ENCODE measurements around the gene ADAMTS18.

GRCh38 chr16:77385481-77385880 is 49.4 kb downstream of the ADAMTS18 start:
- TF ChIP-seq MEF2A (IDR thresholded peaks at IDR 0.05; ENCODE audit: borderline replicate concordance, low read depth) (no peak), EP300 (IDR thresholded peaks at IDR 0.05; ENCODE audit: borderline replicate concordance in 1 of 2, low read depth in 1 of 2, low read length in 1 of 2) (no peak), POLR2AphosphoS5 (IDR thresholded peaks at IDR 0.05; ENCODE audit: low read depth, low read length) (no peak)
